Skeletal muscle tissue (tissue), 4 donors: ENCODE data around the gene NOTO. TPM values are rescaled to one million over a fixed set of nuclear protein-coding genes. Genes with fewer than 3 reads are reported as not detected.

ENCODE experiments used
- H3K27ac ChIP-seq: one replicate; pipeline ENCODE4 v1.7.0; 2013; ENCODE audit warnings: mild to moderate bottlenecking, low read depth, low read length, inconsistent platforms
- H3K27me3 ChIP-seq, 3 donors: one replicate each; pipeline ENCODE4 v1.7.0; 2013; ENCODE audit warnings: low read length in 3 of 3; ENCODE audit not compliant: control insufficient read depth in 3 of 3, insufficient read depth in 3 of 3
- H3K36me3 ChIP-seq, 3 donors: one replicate each; pipeline ENCODE4 v1.7.0; 2013; ENCODE audit warnings: low read length in 3 of 3; ENCODE audit not compliant: control insufficient read depth in 3 of 3, insufficient read depth in 3 of 3
- H3K4me1 ChIP-seq, 3 donors: one replicate each; pipeline ENCODE4 v1.7.0; 2013; ENCODE audit warnings: low read length in 3 of 3, mild to moderate bottlenecking in 3 of 3; ENCODE audit not compliant: control insufficient read depth in 3 of 3, insufficient read depth in 3 of 3
- H3K4me3 ChIP-seq, 3 donors: one replicate each; pipeline ENCODE4 v1.7.0; 2013; ENCODE audit warnings: low read length in 3 of 3
- H3K9ac ChIP-seq, 3 donors: one replicate each; pipeline ENCODE4 v1.7.0; 2013; ENCODE audit warnings: low read length in 3 of 3, mild to moderate bottlenecking in 3 of 3, moderate library complexity in 2 of 3, low read depth in 1 of 3
- H3K9me3 ChIP-seq, 3 donors: one replicate each; pipeline ENCODE4 v1.7.0; 2013; ENCODE audit warnings: low read length in 3 of 3; ENCODE audit not compliant: control insufficient read depth in 3 of 3
- total RNA-seq: library from RNA; depleted of rRNA; stranded (reverse); fragments of >200 nt; gene quantifications from one replicate; pipeline ENCODE4 v1.2.3, GENCODE V29; 2014
- donor health status: Osteomylitis.

NOTO gene
- total RNA-seq, 1 donor from 2014 or later = not detected

- Histone ChIP-seq H3K9ac (peak overlapping the region; percentile 73 to 93 (median 89)), H3K4me1 (peaks cover 27 to 45% (median 33%) of the 10 kb centered on the region in 3 donors), H3K36me3 (peaks cover 22 to 28% (median 26%) of the 10 kb centered on the region in 3 donors), H3K27ac (peak overlapping the region; percentile 82), H3K27me3 (no peaks in the 10 kb centered on the region), H3K4me3 (peak overlapping the region; percentile 76 to 79 (median 76)), H3K9me3 (no peaks in the 10 kb centered on the region)
These were observed 30.2 kb downstream of the NOTO start for GRCh38 chr2:73232403-73233153.

GRCh38 chr2:73233154-73233931, 31.0 kb downstream of the NOTO start, which contains the start of gene PRADC1:
TSS of gene PRADC1 (minus strand) at chr2:73233239. CDS start at chr2:73233160, 79 bp downstream.
- H3K9ac ChIP-seq = peak within 1 kb of the TSS; percentile 89 to 99 (median 96)
- peak within 1 kb of the TSS; percentile 79 to 99 (median 94) for H3K4me3 ChIP-seq
- no peaks in the 10 kb centered on the region for H3K9me3 ChIP-seq
- peaks cover 31 to 48% (median 37%) of the 10 kb centered on the region in 3 donors for H3K4me1 ChIP-seq
- no peaks in the 10 kb centered on the region for H3K27me3 ChIP-seq
- H3K36me3 ChIP-seq = peaks cover 15 to 20% (median 18%) of the 10 kb centered on the region in 3 donors
- H3K27ac ChIP-seq = peak within 1 kb of the TSS; percentile 86

DNA sequence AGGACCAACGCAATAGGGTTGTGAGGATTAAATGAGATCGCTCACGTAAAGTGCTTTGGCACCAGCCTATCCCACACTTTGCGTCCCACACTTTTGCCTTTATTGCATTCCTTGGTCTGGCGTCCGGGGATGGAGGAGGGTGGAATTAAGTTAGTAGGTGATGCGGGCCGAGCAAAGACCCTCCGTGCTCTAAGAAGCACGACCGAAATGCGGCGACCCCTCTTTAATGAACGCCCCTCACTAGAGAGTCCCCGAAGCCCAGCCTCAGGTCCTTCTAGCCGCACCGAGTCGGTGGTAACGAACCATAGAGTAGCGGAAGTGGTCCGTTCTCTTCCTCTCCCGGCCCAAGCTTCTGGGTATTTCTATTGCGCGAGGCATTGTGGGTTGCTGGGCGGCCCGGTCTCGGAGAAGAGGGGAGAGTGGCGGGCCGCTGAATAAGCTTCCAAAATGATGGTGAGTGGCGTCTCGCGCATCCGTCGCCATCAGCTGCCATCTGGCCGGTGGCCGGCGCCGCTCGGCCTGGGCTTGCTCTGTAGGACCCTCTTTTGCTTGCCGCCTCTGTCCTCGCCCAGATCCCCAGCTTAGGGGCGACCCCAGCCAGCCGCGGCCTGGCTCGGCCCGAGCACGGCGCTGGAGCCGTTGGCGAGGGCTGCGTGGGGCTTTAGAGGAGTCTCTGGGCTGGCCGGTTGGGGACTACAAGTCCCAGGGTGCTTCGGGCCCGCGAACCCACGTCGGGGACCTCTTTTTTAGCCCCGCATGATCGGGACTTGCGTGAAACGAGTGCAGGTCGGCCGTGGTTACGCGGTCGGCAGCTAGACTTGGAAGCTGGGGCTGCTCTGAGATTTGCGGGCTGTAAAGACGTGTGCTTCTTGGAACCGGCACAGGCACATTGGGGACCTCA, 31.8 kb downstream of the NOTO start, which contains the start of gene CCT7:
TSS of gene CCT7 (plus strand) at position 377 of the 901 bp plus-strand sequence. CDS start at position 448, 71 bp downstream.
- peak within 1 kb of the TSS; percentile 89 to 99 (median 96) for H3K9ac ChIP-seq
- H3K4me3 ChIP-seq = peak within 1 kb of the TSS; percentile 79 to 99 (median 94)
- H3K27me3 ChIP-seq = no peaks in the 10 kb centered on the region
- H3K9me3 ChIP-seq = no peaks in the 10 kb centered on the region
- H3K4me1 ChIP-seq = peaks cover 34 to 56% (median 44%) of the 10 kb centered on the region in 3 donors
- H3K27ac ChIP-seq = peak within 1 kb of the TSS; percentile 86
- peaks cover 8 to 16% (median 15%) of the 10 kb centered on the region in 3 donors for H3K36me3 ChIP-seq

- Histone ChIP-seq H3K27me3 (no peaks in the 10 kb centered on the region), H3K4me1 (peaks cover 36 to 62% (median 45%) of the 10 kb centered on the region in 3 donors), H3K4me3 (peak overlapping the region; percentile 79 to 99 (median 94)), H3K9ac (peak overlapping the region; percentile 83 to 99 (median 89)), H3K27ac (no peak overlapping the region), H3K36me3 (peaks cover 0 to 17% (median 4%) of the 10 kb centered on the region in 3 donors), H3K9me3 (no peaks in the 10 kb centered on the region)
These were observed 33.1 kb downstream of the NOTO start for GRCh38 chr2:73235315-73236028.

GRCh38 chr2:73237168-73237567, 34.8 kb downstream of the NOTO start:
- H3K4me1 ChIP-seq = peaks cover 36 to 60% (median 45%) of the 10 kb centered on the region in 3 donors
- no peaks in the 10 kb centered on the region for H3K9me3 ChIP-seq
- H3K36me3 ChIP-seq = peaks cover 0 to 20% (median 4%) of the 10 kb centered on the region in 3 donors
- no peaks in the 10 kb centered on the region for H3K27me3 ChIP-seq
- H3K4me3 ChIP-seq = no peak overlapping the region
- no peak overlapping the region for H3K27ac ChIP-seq
- no peak overlapping the region for H3K9ac ChIP-seq

DNA sequence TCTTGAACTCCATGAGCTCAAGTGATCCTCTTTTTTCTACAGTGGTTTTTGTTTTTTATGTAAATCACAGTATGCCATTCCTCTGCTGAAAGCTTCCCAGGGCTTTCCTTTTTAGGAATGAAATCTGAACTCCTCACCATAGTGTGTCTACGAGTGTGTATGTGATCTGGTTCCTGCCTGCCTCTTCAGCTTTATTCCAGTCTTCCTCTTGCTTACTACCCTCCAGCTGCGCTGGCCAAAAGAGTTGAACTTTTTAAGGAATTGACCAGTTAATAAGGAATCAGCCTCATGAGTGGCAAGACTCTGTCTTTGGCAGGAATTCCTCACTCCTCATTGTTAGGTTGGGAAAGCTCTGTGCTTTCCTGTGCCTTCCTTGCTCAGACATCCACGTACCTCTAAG, 35.8 kb downstream of the NOTO start:
- no peak overlapping the region for H3K27ac ChIP-seq

DNA sequence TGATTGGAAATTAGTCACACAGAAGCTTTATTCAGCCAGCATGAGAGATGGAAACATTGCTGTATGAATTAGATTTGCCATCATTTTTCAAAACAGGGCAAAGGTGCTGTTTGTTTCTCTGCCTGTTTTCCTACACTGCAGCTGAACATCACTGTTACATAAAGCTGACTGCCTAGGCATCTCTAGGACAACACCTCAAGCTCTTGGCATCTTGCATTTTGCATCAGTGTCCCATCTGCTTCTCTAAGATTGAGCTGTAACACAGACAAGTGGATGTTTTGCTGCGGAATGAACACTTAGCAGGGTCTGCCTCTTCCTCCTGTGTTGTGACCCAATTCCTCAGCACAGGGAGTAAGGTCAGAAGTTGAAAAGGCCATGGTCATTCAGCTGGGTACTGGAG, 36.6 kb downstream of the NOTO start:
- Histone ChIP-seq H3K9me3 (no peaks in the 10 kb centered on the region), H3K4me1 (peaks cover 28 to 47% (median 35%) of the 10 kb centered on the region in 3 donors), H3K9ac (peak overlapping the region in 1 of 3 donors; percentile 44), H3K27ac (no peak overlapping the region), H3K27me3 (no peaks in the 10 kb centered on the region), H3K4me3 (no peak overlapping the region), H3K36me3 (peaks cover 10 to 36% (median 22%) of the 10 kb centered on the region in 3 donors)

More for the DNA sequence above, 35.8 kb downstream of the NOTO start:
- no peaks in the 10 kb centered on the region for H3K27me3 ChIP-seq
- H3K9me3 ChIP-seq = no peaks in the 10 kb centered on the region
- H3K9ac ChIP-seq = peak overlapping the region in 2 of 3 donors; percentile 33 to 54
- H3K36me3 ChIP-seq = peaks cover 6 to 29% (median 13%) of the 10 kb centered on the region in 3 donors
- H3K4me3 ChIP-seq = no peak overlapping the region
- H3K4me1 ChIP-seq = peaks cover 32 to 53% (median 39%) of the 10 kb centered on the region in 3 donors

GRCh38 chr2:73239776-73240175, 37.4 kb downstream of the NOTO start:
- Histone ChIP-seq H3K9me3 (no peaks in the 10 kb centered on the region), H3K27ac (no peak overlapping the region), H3K9ac (no peak overlapping the region), H3K36me3 (peaks cover 18 to 44% (median 30%) of the 10 kb centered on the region in 3 donors), H3K4me1 (peaks cover 27 to 40% (median 33%) of the 10 kb centered on the region in 3 donors), H3K27me3 (no peaks in the 10 kb centered on the region), H3K4me3 (no peak overlapping the region)
